ENCODE measurements around the gene UBASH3B. TPM values are rescaled to one million over a fixed set of nuclear protein-coding genes. Genes with fewer than 3 reads are reported as not detected.
"Not testable (repeated sequence)": the region's sequence is repeated elsewhere in the genome, so short reads cannot be mapped to it uniquely, and the experiment has no call there.

UBASH3B gene
- total RNA-seq, 2 experiments from 2014 or later: 24.5 to 28.6 TPM

- H3K4me3 Mint-ChIP-seq: no peak overlapping the region
- Histone ChIP-seq H3K4me1 (ENCODE audit: insufficient read depth, low read length) (no peaks in the 10 kb centered on the region), H3K9me3 (ENCODE audit: control insufficient read depth in 1 of 2, insufficient read depth in 1 of 2, low read length in 2 of 2) (peaks cover 0 to 7% of the 10 kb centered on the region in 2 experiments), H3K27ac (ENCODE audit: low read depth in 1 of 2, low read length in 2 of 2) (no peak overlapping the region), H3K4me3 (ENCODE audit: low read length) (no peak overlapping the region), H3K27me3 (ENCODE audit: control insufficient read depth in 1 of 2, insufficient read depth in 2 of 2, low read length in 2 of 2) (no peaks in the 10 kb centered on the region), H3K36me3 (ENCODE audit: insufficient read depth, low read length) (no peaks in the 10 kb centered on the region)
- no peak overlapping the region for H3K27ac Mint-ChIP-seq
- intact Hi-C loops (cut with DNase I, micrococcal nuclease): no loop called here
- peaks cover 28% of the 10 kb centered on the region for H3K36me3 Mint-ChIP-seq (ENCODE audit: low read depth)
- TF ChIP-seq, protein P1, sequence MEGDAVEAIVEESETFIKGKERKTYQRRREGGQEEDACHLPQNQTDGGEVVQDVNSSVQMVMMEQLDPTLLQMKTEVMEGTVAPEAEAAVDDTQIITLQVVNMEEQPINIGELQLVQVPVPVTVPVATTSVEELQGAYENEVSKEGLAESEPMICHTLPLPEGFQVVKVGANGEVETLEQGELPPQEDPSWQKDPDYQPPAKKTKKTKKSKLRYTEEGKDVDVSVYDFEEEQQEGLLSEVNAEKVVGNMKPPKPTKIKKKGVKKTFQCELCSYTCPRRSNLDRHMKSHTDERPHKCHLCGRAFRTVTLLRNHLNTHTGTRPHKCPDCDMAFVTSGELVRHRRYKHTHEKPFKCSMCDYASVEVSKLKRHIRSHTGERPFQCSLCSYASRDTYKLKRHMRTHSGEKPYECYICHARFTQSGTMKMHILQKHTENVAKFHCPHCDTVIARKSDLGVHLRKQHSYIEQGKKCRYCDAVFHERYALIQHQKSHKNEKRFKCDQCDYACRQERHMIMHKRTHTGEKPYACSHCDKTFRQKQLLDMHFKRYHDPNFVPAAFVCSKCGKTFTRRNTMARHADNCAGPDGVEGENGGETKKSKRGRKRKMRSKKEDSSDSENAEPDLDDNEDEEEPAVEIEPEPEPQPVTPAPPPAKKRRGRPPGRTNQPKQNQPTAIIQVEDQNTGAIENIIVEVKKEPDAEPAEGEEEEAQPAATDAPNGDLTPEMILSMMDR (IDR thresholded peaks at IDR 0.05): no peak
- POLR2A ChIA-PET: interaction anchor here (0.9 to 1.8 kb wide), 3 partner anchors 15 to 22 kb away, joined by 3 to 5 read pairs (median 5); partner anchors contain the start of gene CRTAM
- H3K4me1 Mint-ChIP-seq (ENCODE audit: low read depth): peaks cover 8% of the 10 kb centered on the region
- H3K9me3 Mint-ChIP-seq: peaks cover 10% of the 10 kb centered on the region
- no peak for ATAC-seq (ENCODE audit: poor library complexity)
- no peak for DNase-seq
- H3K27me3 Mint-ChIP-seq: no peaks in the 10 kb centered on the region
- CTCF ChIA-PET: interaction anchor here (1.0 kb wide), 1 partner anchor 33 kb away, joined by 4 read pairs; no protein-coding TSS in a partner anchor
These were observed 165.6 kb downstream of the UBASH3B start for GRCh38 chr11:122821169-122821568.

- no peaks in the 10 kb centered on the region for H3K27me3 ChIP-seq (ENCODE audit: control insufficient read depth in 1 of 2, insufficient read depth in 2 of 2, low read length in 2 of 2)
- H3K4me3 ChIP-seq (ENCODE audit: low read length): no peak overlapping the region
- Mint-ChIP-seq H3K9me3 (peaks cover 10% of the 10 kb centered on the region), H3K36me3 (ENCODE audit: low read depth) (peaks cover 28% of the 10 kb centered on the region), H3K4me1 (ENCODE audit: low read depth) (peaks cover 8% of the 10 kb centered on the region), H3K4me3 (no peak overlapping the region), H3K27ac (no peak overlapping the region), H3K27me3 (no peaks in the 10 kb centered on the region)
- no peak for DNase-seq
- no peaks in the 10 kb centered on the region for H3K4me1 ChIP-seq (ENCODE audit: insufficient read depth, low read length)
- ChIA-PET CTCF (interaction anchor here (1.1 to 1.7 kb wide), 2 partner anchors 21 to 25 kb away, joined by 3 read pairs; no protein-coding TSS in a partner anchor), POLR2A (interaction anchor here (1.5 to 1.8 kb wide), 2 partner anchors 16 to 21 kb away, joined by 5 read pairs; partner anchors contain the start of gene CRTAM)
- TF ChIP-seq, protein P1 (IDR thresholded peaks at IDR 0.05): no peak
- H3K27ac ChIP-seq (ENCODE audit: low read depth in 1 of 2, low read length in 2 of 2): no peak overlapping the region
- H3K9me3 ChIP-seq (ENCODE audit: control insufficient read depth in 1 of 2, insufficient read depth in 1 of 2, low read length in 2 of 2): peaks cover 0 to 7% of the 10 kb centered on the region in 2 experiments
- H3K36me3 ChIP-seq (ENCODE audit: insufficient read depth, low read length): no peaks in the 10 kb centered on the region
- intact Hi-C loops (cut with DNase I, micrococcal nuclease): no loop called here
- ATAC-seq (ENCODE audit: poor library complexity): no peak
These were observed 166.7 kb downstream of the UBASH3B start for GRCh38 chr11:122822241-122822640.

DNA sequence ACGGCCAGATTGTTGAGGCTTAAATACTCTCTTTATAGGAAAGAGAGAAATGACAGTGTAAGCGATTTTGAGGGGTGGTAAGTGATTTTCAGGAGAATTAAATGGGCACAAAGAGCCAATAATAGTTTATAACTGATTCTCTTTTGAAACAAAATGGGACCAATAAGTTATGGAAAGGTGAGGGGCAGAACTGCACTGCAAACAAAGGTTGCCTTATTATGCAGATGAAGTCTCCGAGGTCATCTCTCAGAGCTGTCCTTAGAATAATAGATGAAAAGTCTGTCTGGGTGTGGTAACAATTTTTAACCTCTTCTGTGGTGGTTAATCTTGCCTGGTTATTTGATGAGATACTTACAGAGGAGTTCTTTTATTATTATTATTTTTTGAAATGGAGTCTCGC is 168.0 kb downstream of the UBASH3B start:
- Histone ChIP-seq H3K9me3 (ENCODE audit: control insufficient read depth in 1 of 2, insufficient read depth in 1 of 2, low read length in 2 of 2) (peaks cover 0 to 7% of the 10 kb centered on the region in 2 experiments), H3K4me1 (ENCODE audit: insufficient read depth, low read length) (no peaks in the 10 kb centered on the region), H3K27ac (ENCODE audit: low read depth in 1 of 2, low read length in 2 of 2) (no peak overlapping the region), H3K36me3 (ENCODE audit: insufficient read depth, low read length) (no peaks in the 10 kb centered on the region), H3K27me3 (ENCODE audit: control insufficient read depth in 1 of 2, insufficient read depth in 2 of 2, low read length in 2 of 2) (no peaks in the 10 kb centered on the region), H3K4me3 (ENCODE audit: low read length) (no peak overlapping the region)
- no peak overlapping the region for H3K4me3 Mint-ChIP-seq
- TF ChIP-seq, protein P1 (IDR thresholded peaks at IDR 0.05): no peak
- DNase-seq (no peak), ATAC-seq (ENCODE audit: poor library complexity) (no peak)
- intact Hi-C loops (cut with DNase I, micrococcal nuclease): no loop called here
- POLR2A ChIA-PET: interaction anchor here (1.4 kb wide), 1 partner anchor 15 kb away, joined by 4 read pairs; the partner anchor contains the start of gene CRTAM
- H3K4me1 Mint-ChIP-seq (ENCODE audit: low read depth): peaks cover 8% of the 10 kb centered on the region
- H3K36me3 Mint-ChIP-seq (ENCODE audit: low read depth): peaks cover 22% of the 10 kb centered on the region
- H3K9me3 Mint-ChIP-seq: peaks cover 7% of the 10 kb centered on the region
- H3K27me3 Mint-ChIP-seq: no peaks in the 10 kb centered on the region
- no peak overlapping the region for H3K27ac Mint-ChIP-seq
- CTCF ChIA-PET: no interaction called here

DNA sequence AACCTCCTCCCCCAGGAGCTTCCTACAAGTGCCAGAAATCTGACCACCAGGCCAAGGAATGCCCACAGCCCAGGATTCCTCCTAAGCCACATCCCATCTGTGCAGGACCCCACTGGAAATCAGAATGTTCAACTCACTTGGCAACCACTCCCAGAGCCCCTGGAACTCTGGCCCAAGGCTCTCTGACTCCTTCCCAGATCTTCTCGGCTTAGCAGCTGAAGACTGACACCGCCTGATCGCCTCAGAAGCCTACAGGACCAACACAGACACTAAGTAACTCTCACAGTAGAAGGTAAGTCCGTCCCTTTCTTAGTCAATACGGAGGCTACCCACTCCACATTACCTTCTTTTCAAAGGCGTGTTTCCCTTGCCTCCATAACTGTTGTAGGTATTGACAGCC is 173.8 kb downstream of the UBASH3B start:
- not testable (repeated sequence) for H3K27ac Mint-ChIP-seq; H3K27me3 ChIP-seq (ENCODE audit: control insufficient read depth in 1 of 2, insufficient read depth in 2 of 2, low read length in 2 of 2)

DNA sequence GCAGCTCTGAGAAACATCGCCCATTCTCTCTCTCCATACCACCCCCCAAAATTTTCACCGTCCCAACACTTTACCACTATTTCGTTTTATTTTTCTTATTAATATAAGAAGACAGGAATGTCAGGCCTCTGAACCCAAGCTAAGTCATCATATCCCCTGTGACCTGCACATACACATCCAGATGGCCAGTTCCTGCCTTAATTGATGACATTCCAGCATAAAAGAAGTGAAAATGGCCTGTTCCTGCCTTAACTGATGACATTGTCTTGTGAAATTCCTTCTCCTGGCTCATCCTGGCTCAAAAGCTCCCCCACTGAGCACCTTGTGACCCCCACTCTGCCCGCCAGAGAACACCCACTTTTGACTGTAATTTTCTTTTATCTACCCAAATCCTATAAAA is 176.8 kb downstream of the UBASH3B start:
- ATAC-seq (ENCODE audit: poor library complexity); H3K36me3 Mint-ChIP-seq (ENCODE audit: low read depth); H3K4me3 Mint-ChIP-seq; H3K4me3 ChIP-seq (ENCODE audit: low read length); H3K27ac ChIP-seq (ENCODE audit: low read depth in 1 of 2, low read length in 2 of 2); H3K9me3 ChIP-seq (ENCODE audit: control insufficient read depth in 1 of 2, insufficient read depth in 1 of 2, low read length in 2 of 2); DNase-seq; H3K9me3 Mint-ChIP-seq; H3K4me1 ChIP-seq (ENCODE audit: insufficient read depth, low read length); H3K27me3 ChIP-seq (ENCODE audit: control insufficient read depth in 1 of 2, insufficient read depth in 2 of 2, low read length in 2 of 2); H3K36me3 ChIP-seq (ENCODE audit: insufficient read depth, low read length); H3K27me3 Mint-ChIP-seq; intact Hi-C loops (cut with DNase I, micrococcal nuclease): not testable (repeated sequence)
- ChIA-PET CTCF (interaction anchor here (0.7 to 1.2 kb wide), 2 partner anchors 17 to 415 kb away, joined by 3 to 4 read pairs; no protein-coding TSS in a partner anchor), POLR2A (interaction anchor here (0.6 to 1.5 kb wide), 4 partner anchors 11 to 22 kb away, joined by 3 to 9 read pairs (median 4); no protein-coding TSS in a partner anchor)
- H3K4me1 Mint-ChIP-seq (ENCODE audit: low read depth): peaks cover 11% of the 10 kb centered on the region
- H3K27ac Mint-ChIP-seq: peak overlapping the region; percentile 3

More for the DNA sequence above, 173.8 kb downstream of the UBASH3B start:
- CTCF ChIA-PET; H3K9me3 ChIP-seq (ENCODE audit: control insufficient read depth in 1 of 2, insufficient read depth in 1 of 2, low read length in 2 of 2); H3K27me3 Mint-ChIP-seq; H3K36me3 ChIP-seq (ENCODE audit: insufficient read depth, low read length); intact Hi-C loops (cut with DNase I, micrococcal nuclease); H3K4me3 ChIP-seq (ENCODE audit: low read length); POLR2A ChIA-PET; H3K4me3 Mint-ChIP-seq; ATAC-seq (ENCODE audit: poor library complexity); H3K9me3 Mint-ChIP-seq; H3K4me1 ChIP-seq (ENCODE audit: insufficient read depth, low read length); DNase-seq; H3K27ac ChIP-seq (ENCODE audit: low read depth in 1 of 2, low read length in 2 of 2); H3K36me3 Mint-ChIP-seq (ENCODE audit: low read depth): not testable (repeated sequence)
- H3K4me1 Mint-ChIP-seq (ENCODE audit: low read depth): peaks cover 11% of the 10 kb centered on the region

All from CD4-positive, alpha-beta T cell (primary cell).